ENCODE measurements around the gene PLXNC1.

The PLXNC1 gene

DNA sequence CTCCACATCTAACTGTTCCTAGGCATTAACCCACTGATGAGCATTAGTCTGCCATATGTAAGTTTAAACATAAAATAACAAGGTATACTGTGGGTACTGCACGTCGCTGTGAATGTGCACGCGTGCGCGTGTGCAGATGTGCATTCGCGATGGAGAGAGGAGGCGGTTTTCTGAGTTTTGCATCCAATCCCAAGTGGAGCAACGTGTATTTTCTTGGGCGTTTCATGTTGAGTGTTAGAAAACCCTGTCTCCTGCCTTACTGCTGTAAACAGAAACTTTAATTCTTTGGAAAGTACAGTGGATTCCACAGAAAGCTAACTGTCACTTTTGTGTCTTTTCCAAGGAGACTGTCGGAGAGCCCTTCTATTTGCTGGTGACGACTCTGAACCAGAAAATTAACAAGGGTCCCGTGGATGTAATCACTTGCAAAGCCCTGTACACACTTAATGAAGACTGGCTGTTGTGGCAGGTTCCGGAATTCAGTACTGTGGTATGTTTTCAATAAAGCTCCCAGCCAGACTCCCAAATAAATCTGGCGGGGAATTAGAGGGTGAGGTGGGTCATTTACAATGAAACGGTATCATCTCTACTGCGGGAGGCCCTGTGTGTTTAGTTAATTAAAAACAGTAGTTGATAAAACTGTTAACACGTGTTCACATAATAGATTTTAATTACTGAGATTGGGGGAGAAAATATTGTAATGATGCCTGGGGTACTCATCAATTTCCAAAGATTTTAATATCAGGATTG is 116.5 kb downstream of the PLXNC1 start:
- DNase-seq (ENCODE audit: low read depth), result no peak

DNA sequence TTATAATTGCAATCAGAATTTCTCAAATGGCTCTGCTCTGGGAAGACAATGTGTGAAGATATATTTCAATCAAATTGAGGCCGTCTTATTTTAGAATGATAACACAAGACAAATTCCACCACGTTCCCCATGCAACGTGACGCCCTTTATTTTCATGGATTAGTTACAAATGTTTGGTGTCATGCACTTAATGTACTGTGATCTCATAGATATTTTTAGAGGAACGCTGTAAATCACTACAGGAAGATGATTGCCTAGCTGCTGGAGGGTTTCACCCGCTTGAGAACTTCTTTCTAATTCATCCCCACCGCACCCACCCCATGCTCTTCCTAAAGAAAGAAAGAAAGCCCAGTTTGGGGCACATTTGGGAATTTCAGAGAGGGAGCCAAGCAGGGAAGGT is 117.2 kb downstream of the PLXNC1 start:
- DNase-seq (ENCODE audit: low read depth), result no peak

DNA sequence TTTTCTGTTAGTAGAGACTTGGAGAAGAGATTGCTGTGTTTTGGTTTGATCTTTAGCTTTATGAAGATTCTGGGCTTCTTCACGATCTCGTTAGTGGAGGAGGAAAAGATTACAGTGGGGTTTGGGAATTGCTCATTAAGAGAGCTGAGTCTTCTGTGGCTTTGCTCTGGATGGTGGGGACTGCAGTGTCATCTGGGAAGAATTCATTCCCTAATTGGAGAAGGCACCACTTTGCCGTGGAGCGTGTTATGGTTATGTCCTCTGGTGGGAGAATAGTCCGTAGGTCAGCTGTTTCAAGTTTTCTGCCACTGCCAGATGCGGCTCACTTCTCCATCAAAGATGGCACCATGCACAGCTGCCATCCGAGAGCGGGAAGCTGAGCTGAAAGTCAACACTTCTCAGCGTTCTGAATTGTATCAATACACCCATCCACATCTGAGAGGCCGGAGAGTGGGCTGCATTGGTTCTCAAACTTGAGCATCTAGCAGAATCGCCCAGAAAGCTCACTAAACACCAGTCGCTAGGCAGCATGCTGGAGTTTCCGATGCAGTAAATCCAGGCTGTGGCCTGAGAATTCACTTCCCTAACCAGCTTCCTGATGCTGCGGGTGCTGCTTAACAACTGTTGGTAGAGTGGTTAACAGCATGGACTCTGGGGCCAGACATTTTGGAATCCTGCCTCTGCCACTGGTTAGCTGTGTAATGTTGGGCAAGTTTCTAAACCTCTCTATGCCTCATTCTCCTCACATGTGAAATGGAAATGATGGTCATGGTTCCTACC is 117.8 kb downstream of the PLXNC1 start:
- DNase-seq (ENCODE audit: low read depth), result no peak

DNA sequence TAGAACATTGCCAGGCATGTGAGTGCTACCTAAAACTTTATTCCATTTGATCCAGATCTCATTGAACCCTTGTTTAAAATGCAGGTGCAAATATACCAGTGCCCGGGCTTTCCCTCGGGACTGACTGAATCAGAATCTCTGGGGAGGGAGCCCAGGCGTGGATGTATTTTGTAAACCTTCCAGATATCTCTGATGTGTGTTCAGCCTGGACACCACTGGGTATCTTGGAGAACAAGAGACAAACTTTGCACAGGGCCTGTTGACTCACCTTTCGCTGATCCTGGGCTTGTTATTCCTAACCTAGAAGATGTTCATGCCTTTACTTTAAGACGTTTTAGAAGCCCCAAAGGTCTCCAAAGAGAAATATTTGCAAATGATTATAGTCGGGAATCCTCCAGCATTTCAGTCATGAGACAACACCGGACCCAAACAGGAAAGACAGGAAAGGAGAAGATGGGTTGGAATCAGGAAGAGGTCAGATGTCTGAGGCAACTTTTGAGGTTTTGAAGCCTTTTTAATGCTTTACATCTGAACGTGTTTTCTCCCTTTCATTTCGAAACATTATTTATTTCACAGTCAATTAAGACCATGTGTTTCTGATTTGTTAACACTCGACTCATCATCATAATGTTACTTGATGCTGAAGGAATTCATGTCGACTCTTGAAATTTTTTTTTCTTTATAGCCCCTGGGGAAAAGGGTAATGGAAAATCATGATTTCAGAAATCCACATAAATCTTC is 118.6 kb downstream of the PLXNC1 start:
- no peak for DNase-seq (ENCODE audit: low read depth)

DNA sequence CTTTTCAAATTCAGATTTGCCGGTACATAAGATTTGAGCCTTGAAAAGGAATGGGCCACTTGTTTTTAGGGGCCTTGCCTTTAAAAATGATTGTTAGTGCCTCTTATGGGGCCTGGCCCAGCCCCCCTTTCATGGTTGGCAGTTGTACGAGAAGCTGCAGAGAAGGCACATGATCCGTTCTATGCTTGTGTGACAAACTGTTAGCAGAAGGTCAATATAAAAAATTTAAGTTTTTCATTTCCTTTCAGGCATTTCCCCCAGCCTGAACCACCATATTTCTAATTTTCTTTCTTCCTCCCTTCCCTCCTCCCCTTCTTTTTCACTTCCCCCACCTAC is 119.1 kb downstream of the PLXNC1 start:
- DNase-seq (ENCODE audit: low read depth), result no peak

DNA sequence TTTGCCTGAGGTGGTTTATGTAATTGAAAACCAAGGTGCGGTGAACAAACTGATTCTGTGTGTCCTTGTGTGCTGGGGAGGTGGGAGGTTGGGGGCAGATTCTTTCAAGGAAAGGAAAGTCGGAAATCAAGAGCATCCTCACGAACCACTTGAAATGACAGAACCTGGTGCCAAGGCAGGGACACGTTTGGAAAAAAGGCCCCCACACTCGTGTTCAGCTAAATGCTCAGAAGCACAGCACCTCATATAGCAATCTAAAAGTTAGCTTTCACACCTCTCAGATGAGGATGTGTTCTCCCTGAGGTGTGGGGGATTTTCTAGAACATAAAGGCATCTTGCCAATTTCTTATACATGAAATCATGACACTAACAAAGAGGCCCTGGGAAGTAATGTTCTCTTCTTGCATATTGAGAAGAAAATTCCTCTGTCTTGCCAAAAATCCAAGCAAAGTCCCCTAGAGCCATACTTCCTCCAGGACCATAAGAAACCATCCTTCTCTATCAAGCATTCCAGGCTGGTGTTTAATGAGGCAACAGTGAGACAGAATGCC is 119.6 kb downstream of the PLXNC1 start:
- DNase-seq (ENCODE audit: low read depth), result no peak

DNA sequence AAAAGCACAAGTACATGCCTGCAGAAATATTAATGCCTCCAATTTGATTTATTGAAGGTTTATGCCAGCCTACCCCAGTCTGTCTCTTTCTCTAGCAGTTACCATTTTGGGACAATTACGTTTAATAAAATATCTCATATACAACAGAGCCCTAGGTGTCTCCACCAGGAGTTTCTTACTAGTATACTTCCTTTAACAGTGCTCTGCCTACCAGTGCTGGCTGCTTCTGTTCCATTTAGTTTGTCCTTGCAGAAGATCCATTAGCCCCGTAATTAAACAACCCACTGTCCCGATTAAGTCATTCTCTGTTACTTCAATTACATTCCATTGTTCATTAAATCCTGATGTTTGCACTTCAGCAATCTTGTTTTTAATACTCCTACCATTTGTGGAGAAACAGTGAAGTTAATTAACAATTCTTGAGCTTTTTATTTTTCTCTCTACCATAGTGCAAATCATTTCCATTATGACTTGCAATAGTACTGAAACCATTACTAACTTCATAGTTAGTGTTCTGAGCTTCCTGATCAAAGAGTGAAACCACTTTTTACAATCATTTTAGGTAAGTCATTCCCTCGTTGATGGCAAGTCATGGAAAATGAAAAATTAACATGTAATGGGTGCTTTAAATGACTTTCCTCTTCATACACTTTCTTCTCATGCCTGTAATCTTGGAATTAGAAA is 121.1 kb downstream of the PLXNC1 start:
- DNase-seq (ENCODE audit: low read depth), result no peak

DNA sequence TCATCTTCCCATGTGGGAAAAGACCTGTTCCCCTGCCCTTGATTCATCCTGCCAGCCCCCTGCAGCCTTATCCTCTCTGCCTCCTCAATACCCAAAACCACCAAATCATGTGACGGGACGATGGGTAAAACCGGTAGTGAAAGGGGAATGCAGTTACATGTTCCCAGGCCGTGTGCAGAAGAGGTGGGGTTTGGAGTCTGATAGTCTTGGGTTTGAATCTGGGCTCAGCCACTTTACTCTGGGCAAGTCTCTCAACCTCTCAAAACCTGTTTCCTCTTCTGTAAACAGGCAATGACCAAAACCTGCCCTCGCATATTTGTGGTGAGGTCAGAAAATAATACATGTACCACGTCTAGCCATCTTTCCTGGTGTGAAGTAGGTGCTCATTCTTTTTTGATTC is 123.0 kb downstream of the PLXNC1 start:
- DNase-seq (ENCODE audit: low read depth), result no peak

DNA sequence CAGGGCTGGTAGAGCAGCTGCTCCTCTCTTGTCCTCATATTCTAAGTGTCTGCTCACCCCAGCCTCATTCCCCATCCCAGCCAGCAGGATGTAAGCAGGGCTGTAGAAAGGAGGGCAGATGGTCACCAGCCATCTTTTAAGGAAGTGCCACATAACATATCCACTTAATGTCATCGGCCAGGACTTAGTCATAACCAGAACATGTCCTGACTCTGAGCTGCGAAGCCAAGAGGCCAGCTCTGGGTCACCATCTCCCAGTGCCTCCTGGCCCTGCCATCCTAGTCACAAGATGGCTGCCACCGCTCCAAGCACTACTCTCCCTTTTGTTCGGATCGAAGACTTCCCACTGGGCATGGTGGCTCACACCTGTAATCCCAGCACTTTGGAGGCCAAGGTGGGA is 123.9 kb downstream of the PLXNC1 start:
- no peak for DNase-seq (ENCODE audit: low read depth)

DNA sequence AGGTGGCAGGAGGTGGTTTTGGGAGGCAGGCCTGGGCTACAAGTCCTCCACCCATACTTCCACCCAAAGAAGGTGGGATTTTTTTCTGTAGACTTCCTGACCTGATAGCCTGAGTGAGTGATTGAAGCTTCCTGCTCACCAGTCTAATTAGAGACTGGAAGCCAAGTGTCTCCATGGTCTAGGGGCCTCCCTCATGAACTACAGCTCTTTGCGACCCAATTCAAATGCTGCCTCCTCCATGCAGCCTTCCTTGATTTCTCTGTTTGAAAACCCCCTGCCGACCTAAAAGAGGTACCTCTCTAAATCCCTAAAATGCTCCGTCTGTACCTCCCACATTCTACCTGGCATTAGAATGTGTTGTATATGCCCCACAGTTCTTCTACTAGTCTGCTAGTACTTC is 124.9 kb downstream of the PLXNC1 start:
- no peak for DNase-seq (ENCODE audit: low read depth)

DNA sequence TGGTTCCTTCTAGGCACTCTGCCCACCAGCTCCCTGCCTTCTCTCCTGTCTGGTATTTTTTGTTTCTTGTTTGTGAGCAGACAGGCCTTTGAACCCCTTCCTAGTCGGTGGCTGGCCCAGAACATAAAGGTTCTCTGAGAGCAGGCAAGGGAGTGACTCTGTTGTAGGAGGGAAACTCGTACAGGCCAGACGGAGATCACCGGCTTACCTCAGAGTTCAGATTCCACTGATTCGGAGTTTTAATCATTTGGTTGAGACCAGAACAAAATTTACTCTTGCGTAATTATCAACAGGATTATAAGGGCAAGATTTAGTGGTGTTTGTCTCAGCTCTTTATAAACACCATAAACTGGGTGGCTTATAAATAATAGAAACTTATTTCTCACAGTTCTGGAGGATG is 128.3 kb downstream of the PLXNC1 start:
- no peak for DNase-seq (ENCODE audit: low read depth)

DNA sequence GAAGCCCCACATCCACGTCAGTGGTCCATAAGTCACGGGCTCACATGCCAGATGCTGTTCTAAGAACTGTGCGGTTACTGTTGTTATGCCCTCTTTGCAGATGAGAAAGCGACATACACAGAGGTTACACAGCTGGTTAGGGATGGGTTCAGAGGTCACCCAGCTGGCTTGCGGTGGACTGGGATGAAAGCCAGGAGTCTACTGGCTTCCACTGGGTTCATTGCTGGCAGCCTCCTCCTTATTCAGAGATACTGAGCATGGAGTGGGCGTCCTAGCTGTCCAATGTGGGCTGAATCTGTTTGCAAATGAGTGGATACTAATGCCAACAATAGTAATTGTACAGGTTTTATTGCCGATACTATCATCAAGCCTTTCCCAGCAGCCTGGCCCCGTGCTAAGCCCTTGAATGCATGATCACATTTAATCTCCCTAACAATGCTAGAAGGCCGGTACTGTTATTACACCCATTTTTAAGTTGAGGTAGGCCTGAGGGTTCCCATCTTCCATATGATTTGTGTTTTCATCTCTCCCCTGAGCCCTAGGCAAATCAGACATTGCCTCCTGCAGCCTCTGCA is 129.1 kb downstream of the PLXNC1 start:
- DNase-seq (ENCODE audit: low read depth), result no peak

DNA sequence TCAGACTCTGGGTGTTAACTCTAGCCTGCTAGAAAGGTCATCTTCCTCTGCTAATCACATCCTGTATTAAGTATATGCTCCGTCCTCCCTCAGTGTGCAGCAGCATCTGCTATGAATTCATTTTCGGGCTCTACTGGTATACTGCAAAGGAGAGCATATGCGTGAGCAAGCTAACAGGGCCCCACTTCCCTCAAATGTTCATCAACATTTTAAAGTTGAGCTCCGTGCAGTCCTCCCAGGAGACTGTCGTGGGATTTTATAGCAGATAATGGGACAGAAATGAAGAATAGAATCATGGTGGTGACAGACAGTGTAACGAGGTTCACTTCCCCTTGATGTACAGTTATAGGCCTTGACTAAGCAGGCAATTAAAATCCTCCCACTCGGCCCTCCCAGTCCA is 131.7 kb downstream of the PLXNC1 start:
- DNase-seq (ENCODE audit: low read depth), result no peak

DNA sequence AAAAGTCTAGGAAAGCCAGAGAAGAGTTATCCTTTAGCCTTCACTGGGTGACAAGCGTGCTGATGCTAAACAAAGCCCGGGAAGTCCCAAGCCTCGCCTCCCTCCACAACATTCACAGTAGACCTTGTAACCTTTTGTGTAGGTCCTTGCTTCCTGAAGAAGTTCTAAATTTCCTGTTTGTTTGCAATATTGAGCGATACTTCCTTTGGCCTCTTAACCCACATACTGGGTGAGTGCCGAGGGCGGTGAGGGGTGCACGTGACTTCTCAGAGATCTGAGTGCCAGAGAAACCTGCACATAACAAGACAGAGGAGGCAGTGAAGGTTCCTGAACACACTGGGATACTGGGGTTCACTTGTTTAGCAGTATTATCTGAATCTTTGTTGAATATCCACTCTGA is 134.3 kb downstream of the PLXNC1 start:
- no peak for DNase-seq (ENCODE audit: low read depth)

DNA sequence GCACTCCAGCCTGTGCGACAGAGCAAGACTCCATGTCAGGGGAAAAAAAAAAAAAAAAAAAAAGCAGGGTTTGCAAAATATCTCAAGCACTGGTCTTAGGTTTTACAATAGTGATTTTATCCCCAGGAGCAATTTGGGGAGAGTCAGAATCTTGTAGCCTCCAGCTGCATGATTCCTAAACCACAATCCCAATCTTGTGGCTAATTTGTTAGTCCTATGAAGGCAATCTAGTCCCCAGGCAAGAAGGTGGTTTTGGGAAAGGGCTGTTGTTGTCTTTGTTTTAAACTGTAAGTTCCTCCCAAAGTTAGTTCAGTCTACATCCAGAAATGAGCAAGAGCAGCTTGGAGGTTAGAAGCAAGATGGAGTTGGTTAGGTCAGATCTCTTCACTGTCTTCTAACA is 135.7 kb downstream of the PLXNC1 start:
- DNase-seq (ENCODE audit: low read depth), result no peak

DNA sequence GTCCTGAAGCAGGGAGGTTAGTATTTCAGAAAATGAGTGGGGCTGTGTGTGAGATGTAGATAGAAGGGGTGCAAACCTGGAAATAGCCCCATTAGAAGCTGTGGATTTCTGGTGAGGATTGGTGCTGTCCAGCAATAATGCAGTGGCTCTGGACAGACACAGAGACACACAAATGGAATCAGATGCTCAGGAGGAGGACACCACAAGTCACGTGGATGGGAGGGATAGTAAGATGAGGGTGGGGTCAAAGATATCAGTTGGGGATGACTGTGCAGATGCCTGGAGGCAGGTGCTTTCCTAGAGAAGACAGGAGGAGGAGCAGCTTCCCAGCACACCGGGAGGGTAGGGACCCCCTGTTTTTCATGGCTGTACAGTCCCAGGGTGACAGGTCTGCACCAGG is 136.5 kb downstream of the PLXNC1 start:
- no peak for DNase-seq (ENCODE audit: low read depth)

DNA sequence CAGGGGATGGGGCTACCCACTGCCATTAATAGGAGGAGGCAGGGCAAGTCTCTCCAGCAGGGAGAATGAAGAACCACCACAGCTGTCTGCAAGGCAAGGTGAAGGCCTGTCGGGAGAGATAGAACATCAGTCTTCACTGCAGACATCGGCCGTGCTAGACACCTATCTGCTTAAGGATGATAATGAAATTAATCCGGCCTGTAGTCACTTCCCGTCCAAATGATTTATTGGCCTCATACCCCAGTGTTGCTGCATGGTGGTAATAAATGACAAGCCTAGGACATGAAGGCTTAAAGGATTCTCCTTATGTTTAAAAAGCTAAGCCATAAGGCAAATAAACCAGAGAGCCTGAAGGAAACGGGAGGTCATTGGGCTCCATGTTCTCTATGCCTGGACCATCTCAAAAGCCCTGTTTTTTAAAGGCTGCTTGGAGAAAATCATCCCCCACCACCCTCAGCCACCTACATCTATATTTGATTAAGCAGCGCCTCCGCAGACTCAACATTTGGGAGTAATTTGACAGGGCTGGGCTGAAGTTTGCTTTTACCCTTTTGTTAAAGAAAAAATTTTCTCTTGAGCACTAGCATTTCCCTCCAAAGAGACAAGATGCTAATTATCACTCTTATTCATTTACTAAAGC is 137.7 kb downstream of the PLXNC1 start:
- DNase-seq (ENCODE audit: low read depth), result no peak

DNA sequence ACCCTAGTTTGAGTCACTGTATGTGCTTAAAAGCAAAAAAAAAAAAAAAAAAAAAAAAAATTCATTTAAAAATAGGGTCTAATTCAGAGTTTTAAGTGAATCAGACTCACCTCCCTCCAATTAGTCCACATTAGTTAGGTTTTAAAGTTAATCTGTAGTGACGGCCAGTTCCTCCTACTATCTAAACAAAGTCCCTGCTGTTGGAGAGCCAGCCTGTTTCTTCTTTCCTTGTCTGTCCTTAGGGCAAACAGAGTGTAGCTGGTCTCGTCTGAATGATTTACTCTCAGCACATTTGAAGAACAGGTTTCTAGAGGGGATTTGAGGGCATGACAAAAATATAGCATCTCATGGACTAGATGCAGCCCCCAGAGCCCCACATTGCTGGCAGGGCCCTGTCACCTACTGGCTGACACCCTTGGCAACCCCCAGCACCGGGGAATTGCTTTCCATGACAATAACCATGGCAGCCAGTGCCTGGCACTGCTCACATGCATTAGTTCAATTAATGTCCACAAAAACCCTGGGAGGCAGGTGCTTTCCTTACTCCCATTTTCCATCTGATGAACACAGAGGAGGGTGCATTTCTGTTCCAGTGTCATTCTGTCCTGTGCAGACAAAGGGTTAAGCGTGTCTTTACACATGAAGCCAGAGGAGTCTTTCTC is 138.3 kb downstream of the PLXNC1 start:
- DNase-seq (ENCODE audit: low read depth), result no peak

DNA sequence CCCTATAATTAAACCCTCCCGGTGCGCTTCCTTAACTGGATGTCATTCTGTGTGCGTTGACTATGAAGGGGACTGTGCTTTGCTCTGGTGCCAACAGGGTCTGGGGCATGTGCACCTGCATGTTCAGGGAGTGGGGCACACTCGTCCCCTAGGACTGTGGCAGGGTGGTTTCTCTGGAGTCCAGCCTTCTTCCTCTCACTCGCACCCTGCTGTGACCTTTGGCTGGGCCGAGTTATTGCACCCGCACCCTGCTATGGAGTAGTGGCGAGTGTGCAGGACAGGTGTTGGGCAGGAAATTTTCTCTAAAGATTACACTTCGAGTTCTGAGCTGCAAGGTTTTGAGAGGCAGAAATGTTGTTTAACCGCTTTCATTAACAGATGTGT is 138.9 kb downstream of the PLXNC1 start:
- DNase-seq (ENCODE audit: low read depth), result no peak

DNA sequence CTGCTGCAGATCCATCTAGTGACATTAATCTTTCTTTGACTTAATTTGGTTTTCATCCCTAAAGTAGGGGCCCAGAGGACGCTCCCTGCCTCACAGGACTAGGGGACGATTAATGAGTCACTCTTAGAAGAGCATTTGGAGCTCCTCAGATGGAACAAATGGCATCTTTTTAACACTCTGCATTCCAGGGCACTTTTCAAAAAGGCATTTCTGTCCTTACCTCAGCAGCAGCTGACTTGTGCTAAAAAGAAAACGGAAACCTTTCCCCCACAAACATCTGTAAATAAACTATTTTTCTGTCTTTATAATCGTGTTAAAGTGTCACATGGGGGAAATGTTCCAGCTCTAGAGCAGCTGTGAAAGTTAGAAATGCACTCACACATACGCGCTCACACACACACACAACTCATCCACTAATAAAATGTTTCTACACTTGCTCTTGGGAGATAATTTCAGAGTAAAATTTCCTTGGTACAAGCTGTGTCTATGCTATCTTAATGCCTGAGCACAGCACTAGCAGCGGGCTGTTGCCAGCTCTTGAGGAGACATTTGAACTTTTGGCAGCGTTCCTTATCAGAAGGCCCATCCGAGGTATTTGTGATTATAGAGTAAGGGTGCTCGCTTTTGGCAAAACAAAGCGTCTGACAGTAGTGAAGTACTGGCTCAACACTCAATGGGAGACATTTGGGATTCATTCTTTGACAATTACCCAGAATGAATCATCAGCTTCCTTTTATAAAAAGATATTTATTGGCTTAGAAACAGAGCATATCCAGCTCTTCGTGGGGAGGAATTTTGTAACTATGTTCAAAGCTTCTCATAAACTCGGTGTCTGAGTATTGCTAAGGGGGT is 141.3 kb downstream of the PLXNC1 start:
- DNase-seq (ENCODE audit: low read depth), result no peak
